ENCODE data around the gene DGLUCY.

DNA sequence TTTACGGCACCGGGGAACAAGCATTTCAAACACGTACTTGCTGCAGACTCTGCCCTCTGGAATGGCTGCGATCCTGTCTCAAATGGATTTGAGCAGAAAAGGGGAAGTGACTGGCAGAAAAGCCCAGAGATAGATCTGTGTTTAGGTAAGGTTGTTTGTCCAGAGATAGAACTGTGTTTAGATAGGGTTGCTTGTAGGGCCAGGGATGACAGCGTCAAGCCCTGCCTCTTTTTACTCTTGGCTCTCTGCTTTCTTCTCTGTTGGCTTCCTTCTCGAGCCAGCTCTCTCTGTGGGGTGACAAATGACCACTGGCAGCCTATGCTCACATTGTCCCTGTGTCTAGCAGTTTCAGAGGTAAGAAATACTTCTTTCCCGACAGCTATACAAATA is 11.4 kb downstream of the DGLUCY start:
- no peak for TF ChIP-seq EZH2 (IDR thresholded peaks at IDR 0.05; ENCODE audit: borderline replicate concordance, insufficient read depth, low read depth, low read length, poor library complexity, severe bottlenecking)
- TF ChIP-seq, protein P1, sequence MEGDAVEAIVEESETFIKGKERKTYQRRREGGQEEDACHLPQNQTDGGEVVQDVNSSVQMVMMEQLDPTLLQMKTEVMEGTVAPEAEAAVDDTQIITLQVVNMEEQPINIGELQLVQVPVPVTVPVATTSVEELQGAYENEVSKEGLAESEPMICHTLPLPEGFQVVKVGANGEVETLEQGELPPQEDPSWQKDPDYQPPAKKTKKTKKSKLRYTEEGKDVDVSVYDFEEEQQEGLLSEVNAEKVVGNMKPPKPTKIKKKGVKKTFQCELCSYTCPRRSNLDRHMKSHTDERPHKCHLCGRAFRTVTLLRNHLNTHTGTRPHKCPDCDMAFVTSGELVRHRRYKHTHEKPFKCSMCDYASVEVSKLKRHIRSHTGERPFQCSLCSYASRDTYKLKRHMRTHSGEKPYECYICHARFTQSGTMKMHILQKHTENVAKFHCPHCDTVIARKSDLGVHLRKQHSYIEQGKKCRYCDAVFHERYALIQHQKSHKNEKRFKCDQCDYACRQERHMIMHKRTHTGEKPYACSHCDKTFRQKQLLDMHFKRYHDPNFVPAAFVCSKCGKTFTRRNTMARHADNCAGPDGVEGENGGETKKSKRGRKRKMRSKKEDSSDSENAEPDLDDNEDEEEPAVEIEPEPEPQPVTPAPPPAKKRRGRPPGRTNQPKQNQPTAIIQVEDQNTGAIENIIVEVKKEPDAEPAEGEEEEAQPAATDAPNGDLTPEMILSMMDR (IDR thresholded peaks at IDR 0.05), result no peak
